CD4-positive, alpha-beta T cell treated with Interferon gamma for 1 hour (primary cell): Measurements from ENCODE around the gene TXNL1.
A peak's percentile ranks its signal among the peaks of the same experiment; 100 is the strongest.
"Not testable (repeated sequence)": the region's sequence is repeated elsewhere in the genome, so short reads cannot be mapped to it uniquely, and the experiment has no call there.

Experiments used
- DNase-seq: peaks from one replicate; pipeline ENCODE4 v3.0.0-alpha.2; 2020

TXNL1 gene

DNA sequence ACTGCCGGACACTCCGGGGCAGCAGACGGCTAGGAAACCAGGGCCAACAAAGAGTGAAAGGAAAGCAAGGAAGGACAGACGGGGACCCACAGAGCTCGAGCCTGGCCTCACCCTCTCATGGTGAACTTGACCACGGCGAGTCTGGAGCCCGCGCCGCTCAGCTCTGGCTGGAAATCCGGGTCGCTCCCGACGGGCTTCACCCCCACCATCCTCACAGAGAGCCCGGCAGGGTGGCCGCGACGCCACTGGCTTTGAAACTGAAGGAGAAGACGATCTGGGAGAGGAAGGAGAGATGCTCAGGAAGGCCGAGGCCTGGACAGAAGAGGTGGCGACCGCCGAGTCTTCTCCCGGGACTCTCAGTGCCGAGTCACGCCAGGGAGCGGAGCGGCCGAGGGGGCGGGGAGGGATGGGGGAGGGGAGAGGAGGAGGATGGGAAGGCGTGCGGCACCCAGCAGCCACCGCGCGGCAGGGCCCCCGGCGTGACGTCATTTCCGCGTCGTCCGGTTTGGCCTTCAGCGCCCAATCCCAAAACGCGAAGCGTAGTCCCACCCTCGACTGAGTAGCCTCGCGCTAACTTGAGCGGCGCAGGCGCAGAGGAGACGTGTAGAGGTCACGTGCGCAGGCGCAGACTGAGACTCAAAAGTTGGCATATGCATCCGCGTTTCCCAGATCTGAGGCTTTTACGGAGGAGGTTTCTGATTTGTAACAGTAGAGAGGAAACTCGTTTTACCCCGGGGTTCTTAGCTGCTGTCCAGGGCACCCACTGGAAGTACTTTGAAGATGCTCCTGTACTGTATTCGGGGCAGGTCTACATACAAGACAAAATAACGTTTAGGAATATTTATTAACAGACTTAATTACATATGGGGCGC, at the start of gene TXNL1:
Gene TXNL1 (minus strand): TSS at position 361 of the 872 bp plus-strand sequence. CDS start 152 bp downstream, at position 209.
- peak; percentile 99 for DNase-seq

DNA sequence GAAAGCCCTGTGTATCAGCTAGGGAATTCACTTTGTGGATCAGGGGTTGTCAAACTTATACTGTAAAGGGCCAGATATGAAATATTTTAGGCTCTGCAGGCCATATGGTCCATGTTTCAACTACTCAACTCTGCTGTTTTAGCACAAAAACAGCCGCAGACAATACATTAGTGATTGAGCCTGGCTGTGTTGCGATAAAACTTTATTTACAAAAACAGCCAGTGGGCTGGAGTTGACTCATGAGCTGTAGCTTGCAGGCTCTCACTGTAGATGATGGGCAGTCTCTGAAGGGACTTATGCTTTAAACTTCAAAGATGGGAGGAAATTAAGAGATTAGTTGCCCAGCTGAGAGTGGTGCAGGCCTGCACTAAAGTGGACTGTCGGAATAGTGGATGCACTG, 45.9 kb upstream of the TXNL1 start:
- DNase-seq = no peak

DNA sequence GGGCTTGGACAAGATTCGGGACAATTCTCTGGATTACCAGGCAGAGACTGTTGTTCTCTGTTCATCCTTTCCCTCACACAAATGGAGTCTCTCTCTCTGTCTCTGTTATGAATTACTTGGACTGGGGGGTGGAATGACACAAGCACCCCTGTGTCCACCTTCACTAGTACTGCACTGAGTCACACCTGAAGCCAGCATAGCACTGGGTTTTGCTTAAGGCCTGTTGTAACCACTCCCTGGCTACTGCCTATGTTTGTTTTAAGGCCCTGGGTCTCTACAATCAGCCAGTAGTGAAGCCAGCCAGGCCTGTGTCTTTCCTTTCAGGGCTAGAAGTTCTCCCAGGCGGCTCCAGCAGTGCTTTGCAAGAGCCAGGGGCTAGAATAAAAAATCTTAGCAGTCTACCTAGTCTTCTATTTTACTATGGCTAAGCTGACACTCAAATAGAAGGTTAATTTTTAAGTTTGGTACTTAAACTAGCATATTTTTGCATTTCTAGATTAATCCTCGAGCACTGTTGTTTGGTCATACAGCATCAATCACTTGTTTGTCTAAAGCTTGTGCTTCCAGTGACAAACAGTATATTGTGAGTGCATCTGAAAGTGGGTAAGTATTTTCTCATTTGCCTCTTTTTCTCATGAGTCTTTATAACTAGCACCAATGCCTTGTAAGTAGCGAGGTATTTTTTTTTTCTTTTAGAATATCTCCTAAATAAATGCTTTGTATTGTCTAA, 40.6 kb upstream of the TXNL1 start:
- no peak for DNase-seq

DNA sequence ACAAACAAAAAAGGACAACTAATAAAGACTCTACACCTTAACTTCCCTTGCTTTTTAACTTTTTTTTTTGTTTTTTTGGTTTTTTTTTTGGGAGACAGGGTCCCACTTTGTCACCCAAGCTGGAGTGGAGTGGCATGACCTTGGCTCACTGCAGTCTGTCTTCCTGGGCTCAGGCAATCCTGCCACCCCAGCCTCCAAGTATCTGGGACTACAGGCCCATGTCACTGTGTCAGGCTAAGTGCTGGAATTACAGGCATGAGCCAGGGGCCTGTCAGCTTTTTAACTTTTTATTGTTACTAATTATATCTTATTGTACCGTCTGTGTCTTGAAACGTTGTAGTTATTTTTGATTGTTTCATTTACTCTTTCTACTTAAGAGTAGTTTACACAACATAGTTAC, 38.2 kb upstream of the TXNL1 start:
- no peak for DNase-seq

DNA sequence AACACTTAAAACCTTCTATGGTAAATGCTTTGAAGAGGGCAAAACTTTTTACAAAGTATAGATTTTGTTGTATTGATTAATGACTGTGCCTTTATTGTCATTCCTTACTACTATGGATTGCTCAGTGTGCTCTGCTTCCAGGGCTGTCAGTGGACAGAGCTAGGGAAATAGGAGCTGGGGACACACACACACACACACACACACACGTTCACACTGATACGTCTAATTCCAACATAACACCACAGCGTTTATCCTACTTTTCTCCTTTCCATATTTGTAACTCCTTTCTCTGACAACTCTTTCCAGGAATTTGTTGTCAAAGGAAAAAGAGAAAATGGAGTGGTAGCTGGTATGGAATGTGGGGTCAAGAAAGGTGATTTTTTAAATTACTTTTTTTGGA, 34.6 kb upstream of the TXNL1 start:
- DNase-seq = no peak

DNA sequence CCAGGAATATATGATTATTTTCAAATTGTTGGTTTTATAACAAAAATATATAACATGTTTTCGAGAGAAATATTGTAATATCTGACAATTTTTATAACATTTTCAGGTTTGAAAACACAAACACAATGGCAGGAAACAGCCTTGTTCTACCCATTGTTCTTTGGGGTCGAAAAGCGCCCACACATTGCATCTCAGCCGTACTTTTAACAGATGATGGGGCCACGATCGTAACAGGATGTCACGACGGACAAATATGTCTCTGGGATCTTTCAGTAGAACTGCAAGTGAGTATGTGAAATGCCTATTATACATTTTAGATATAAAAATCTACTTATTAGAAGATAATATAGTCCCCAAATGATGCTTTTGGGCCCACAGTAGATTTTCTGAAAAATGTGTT, 34.0 kb upstream of the TXNL1 start:
- no peak for DNase-seq

DNA sequence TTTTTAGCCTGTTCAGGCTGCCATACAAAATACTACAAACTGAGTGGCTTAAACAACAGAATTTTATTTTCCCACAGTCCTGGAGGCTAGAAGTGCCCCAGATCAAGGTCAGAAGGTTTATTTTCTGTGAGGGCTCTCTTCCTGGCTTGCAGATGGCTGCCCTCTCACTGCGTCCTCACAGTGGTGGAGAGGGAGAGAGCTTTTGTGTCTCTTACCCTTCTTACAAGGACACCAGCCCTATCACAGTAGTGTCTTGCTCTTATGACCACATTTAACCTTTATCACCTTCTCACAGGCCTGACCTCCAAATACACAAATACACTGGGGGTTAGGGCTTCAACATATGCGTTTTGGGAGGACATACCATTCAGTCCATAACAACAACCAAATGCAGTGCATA, 24.5 kb upstream of the TXNL1 start:
- DNase-seq = no peak

DNA sequence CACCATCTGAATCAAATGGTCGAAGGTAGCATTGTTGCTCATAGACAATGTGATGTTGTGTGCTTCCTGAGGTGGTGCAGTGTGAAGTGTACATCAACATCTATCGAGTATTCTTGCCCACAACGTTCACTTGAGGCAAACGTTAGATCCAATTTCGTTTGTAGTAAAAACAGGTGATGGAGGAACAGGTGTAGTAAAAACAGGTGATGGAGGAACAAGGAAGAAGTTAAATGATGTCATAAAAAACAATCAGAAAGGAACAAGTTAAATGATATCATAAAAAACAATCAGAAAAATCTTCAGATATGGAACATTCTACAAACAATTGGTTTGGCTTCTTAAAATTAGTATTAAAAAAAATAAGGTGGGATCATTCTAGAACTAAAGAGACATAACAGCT, 24.1 kb upstream of the TXNL1 start:
- DNase-seq = no peak

DNA sequence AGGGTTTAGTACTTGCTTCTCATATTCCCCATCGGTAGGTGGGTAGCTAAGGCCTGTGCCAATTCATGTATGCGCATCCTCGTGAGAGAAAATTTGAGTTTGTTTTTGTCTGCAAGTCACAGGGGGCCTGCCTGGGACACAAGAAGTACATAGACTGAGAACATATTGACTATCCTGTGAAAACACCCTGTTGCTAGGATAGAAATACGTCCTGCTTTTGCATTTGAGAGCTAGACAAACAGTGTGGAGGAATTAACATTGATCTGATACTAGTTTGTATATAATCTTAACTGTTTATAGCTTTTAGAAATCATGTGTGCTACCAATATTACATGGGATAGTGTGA, 23.6 kb upstream of the TXNL1 start:
- no peak for DNase-seq

DNA sequence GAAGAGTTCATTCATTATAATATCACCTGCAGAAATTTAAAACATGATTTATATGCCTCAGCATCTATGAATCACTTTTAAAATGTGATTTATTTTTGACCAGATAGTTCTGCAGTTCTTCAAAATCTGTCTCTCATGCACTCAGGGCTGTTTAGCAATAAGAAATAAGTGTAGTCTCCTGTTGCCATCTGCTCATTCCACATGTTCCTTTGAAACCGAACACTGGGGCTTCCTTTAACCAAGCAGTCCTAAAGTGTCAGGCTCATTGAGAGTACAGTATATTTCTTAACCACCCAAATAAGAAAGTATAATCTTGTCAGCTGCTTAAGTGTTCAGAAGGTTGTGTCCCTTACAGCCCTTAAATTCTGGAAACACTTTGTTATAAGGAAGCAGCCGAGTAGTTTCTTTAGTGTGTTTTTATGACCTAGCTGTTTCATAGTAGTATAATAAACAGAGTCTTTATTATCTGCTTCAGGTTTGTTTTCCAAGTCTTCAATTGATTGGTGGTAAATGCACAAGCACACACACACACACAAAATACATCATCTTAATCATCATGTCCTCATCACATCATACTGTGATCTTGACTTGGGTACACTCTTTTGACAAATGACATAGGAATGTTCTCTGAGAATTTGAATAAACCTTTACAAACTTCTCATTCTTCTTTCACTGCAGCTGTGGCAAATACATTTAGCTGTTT, 23.1 kb upstream of the TXNL1 start:
- DNase-seq = no peak

DNA sequence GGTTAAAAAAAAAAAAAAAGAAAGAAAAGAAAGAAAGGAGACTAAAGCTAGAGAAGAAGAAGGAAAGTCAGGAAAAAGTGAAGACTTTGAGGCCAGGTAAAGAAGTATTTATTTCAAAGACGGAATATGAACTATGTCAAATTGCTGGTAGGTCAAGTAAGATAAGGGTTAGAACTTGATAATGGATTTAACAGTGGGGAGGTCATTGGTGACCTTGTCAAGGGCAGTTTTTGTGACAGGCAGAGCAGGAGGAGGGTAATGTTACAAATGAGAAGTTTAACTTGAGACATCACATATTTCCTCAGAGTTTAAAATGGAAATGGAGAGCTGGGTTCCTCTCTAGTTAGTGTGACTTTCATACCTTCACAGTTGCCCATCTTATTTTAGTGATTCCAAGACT, 22.3 kb upstream of the TXNL1 start:
- DNase-seq = no peak

DNA sequence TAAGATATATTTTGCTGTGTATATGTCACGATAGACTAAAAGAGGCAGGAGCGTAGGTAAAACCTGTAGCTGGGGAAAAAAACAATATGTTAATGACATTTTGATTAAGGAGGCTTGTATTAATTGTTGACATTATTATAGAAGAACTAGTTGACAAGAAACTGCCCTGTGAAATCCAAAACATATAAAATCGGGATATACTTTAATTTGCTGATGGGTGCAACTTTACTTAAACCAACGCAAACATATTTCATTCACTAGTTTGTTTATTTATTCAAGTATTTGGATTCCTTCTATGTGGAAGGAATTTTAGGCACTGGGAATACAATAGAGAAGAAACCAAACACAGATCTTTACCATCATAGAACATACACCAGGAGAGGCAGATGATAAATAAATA, 20.7 kb upstream of the TXNL1 start:
- no peak for DNase-seq

DNA sequence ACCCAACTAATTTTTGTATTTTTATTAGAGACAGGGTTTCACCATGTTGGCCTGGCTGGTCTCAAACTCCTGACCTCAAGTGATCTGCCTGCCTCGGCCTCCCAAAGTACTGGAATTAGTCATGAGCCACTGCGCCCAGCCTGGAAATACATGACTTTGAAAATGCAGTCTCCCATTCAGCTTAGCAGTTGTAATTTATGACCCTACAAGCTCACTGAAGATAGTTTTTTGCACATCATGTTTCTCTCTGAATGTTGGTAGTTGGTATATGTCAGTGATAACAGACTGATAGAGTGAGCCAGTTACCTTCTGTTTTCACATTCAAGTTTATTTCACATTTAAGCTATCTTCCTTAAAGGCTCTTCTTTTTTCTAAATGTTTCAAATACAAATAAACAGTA, 19.9 kb upstream of the TXNL1 start:
- DNase-seq = no peak

DNA sequence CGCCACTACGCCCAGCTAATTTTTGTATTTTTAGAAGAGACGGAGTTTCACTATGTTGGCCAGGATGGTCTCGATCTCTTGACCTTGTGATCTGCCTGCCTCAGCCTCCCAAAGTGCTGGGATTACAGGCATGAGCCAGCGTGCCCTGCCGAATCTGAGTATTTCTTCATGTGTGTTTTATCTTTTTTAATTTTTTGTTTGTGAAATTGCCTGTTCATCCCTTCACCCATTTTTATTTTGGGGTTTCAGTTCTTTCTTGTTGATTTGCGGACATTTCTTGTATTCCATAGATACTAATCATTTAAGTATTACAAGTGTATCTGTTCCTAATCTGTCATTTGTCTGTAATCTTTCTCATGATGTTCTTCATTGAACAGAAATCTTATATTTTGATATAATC, 15.9 kb upstream of the TXNL1 start:
- not testable (repeated sequence) for DNase-seq

DNA sequence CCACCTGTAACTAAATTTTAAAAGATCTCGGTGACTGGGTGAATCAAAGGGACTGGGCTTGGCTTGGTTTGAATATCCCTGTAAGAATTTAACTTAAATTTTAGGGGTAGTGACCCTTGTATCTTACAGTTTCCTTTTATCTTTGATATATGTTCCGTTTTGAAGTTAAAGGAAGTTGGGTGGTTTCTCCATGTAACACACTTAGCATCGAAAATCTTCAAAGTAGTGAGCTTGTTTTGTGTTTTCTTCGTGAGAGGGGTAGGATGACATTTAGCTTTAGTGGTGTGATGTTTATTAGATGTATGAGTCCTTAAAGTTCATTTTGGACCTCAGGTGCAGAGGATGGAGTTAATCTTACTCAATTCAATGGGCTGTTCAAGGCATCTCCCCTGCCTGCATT, 14.4 kb upstream of the TXNL1 start:
- DNase-seq = no peak

DNA sequence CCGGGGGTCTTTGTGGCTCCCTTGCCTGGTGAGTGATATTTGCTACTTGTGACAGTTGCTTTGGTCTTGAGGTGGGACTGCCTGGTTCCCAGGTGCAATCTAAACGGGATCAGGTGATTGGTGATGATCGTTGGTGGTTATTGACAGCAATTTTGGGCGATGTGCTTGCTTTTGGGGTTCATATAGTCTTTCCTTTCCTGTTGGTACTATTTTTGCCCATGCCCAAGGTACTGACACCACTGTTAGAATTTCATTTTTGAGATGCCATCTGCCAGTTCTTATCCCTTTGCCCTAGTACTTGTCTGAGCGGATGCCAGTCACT, 13.3 kb upstream of the TXNL1 start:
- DNase-seq = no peak

DNA sequence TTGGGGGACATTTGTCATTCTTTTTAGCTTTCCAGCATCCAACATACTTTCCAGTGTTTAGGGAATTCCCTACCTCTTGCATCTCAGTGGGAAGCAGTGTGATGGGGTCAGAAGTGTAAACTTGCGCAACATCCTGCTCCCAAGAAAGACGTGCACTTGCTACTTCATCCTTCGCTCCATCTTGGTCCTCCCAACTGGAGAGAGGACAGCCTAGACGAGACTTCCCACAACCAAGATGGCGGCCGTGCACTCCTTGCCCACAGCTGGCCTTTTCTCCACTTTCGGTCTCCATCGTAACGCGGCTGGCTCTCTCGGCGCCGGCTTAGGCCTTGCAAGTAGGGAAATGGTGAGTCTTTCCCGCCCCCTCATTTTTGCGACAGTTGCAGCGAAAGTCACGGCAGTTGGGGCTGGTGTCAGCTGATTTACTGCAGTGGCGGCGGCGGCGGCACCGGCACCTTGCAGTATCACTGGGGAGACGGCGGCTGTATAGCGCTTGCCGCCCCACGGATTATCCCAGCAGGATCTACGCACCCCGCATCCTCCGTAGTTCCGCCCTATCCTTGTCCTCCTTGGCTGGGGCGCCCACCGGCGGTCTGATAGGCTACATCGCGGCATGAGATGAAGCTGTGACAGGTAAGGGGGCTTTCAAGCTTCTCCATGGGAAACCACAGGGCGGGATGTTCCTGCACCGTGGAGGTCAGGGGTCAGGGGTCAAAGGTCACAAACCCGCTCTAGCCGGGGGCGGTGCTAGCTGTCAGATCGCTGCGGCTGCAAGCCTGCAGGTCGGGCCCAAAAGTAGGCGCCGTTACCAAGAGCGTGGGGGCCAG, 12.8 kb upstream of the TXNL1 start, which contains the start of gene WDR7:
Gene WDR7 (plus strand): TSS at position 416 of the 827 bp plus-strand sequence. CDS start 21,157 bp downstream, outside the sequence.
- peak; percentile 96 for DNase-seq

DNA sequence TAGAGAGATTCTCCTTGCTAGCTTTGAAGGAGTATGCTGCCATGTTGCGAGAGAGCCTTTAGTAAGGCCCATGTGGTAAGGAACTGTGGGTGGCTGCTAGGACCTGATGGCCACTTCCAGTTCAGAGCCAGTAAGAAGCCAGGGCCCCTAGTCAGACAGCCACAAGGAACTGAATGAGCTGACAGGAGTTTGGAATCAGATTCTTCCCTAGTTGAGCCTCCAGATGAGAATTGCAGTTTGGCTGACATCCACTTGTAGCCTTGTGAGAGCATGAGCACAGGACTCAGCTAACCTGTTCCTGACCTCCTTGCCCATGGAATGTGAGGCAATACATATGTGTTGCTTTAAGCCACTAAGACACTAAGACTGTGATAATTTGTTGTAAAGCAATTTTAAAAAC, 11.6 kb upstream of the TXNL1 start:
- DNase-seq = no peak

DNA sequence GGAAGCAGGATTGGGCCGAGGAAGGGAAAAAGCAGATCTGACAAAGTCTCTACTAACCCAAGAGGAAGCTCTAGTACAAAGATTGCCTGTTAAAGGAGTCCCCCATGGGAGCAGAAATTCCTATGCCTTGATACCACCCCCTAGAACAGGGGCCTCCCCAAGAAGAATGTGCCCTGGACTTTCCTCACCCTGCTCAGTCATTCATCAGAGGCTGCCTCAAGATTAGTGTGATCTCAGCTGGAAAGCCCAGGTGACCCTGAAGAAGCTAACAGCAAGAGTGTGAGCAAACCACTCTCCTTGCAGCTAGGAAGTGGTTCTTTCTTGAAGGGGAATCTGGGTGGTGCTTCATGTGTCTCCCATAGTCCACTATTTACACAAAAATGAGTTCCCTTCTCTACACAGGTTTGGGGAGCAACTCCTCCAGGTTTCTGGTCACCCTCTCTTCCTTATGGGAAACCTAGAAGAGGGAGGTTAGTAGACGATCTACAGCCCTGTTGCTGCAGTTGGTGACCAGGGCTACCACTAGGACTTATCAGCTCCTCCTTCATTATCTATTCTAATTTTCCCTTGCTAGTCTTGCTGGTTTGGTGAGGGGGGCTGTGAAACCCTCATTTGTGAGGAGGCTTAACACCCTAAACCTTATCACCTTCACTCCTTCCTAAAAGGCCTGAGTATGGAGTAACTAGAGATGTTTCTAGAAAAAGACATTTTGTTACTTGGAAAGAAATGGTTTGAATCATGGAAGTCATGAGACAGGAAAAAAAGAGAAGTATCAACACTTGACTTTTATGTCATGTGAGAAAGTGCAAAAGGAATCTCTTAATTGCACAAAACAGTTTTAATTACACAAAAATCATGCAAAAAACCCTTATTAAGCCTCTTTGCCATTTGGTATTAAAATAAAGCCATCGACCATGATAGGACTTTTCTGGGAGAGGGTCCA, 9.8 kb upstream of the TXNL1 start:
- DNase-seq = no peak

DNA sequence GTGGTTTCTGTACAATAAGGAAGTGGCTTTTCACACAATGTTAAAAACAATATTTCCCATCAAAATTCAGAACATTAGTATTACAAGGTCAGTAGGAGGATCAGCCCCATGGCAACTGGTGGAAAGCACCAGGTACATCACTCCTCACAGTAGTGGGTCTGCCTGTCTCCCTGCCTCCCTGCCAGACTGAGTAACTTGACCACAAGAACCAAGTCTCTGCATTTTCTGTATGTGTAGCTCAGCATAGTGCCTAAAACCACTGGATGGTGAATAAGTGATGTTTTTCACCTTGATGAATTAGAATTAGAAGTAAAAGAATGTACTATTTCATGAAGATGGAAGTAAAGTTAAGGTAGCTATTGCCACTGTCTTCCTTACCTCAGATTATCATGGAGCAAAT, 8.7 kb upstream of the TXNL1 start:
- DNase-seq = peak; percentile 9

DNA sequence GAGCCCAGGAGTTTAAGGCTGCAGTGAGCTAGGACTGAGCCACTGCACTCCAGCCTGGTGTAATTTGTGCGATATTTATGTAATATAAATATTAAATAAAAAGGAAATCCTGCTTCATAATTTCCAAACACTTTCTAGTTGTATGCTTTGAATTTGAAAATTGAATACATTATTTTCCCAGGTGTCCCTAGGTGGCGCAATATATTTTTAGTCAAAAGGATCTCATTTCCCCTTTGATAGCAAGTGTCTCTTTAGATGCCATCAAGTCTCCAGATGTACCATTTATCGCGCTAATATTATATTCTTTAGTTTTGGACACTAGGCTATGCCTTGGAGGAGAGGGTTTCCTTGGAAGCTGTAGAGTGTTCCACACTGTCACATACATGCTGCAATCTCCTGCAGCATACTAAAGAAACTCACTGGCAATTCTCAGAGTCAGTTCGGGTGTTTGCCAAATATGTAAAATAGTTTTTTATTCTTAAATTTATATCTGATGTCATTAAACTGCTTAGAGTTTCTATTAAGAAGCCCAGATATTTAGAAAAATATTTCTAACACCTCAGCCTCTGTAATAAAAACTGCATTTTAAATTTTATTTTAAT, 7.1 kb upstream of the TXNL1 start:
- no peak for DNase-seq
